Neural progenitor cell (in vitro differentiated cells): Measurements from ENCODE around the gene FBF1. TPM values are rescaled to one million over a fixed set of nuclear protein-coding genes. Genes with fewer than 3 reads are reported as not detected.

Source experiments
- DNase-seq: peaks from one replicate; pipeline ENCODE4 v3.0.0-alpha.2; 2016; ENCODE audit warnings: low spot score
- H2AFZ ChIP-seq: fragments of 200-600 bp; sonication (generic); replicated peaks from 2 replicates; pipeline ENCODE4 v1.6.1; 2016; ENCODE audit warnings: antibody characterized with exemption
- H3F3A ChIP-seq: fragments of 200-600 bp; sonication (generic); 2 replicates; pipeline ENCODE4 v1.6.1; 2016; ENCODE audit warnings: antibody characterized with exemption, low read depth
- H3K27ac ChIP-seq: fragments of 200-600 bp; sonication (generic); 2 replicates; pipeline ENCODE4 v1.5.1; 2016; ENCODE audit warnings: mild to moderate bottlenecking
- H3K27me3 ChIP-seq: fragments of 200-600 bp; sonication (generic); 2 replicates; pipeline ENCODE4 v1.6.1; 2016; ENCODE audit warnings: mild to moderate bottlenecking, moderate library complexity
- H3K36me3 ChIP-seq: fragments of 200-600 bp; sonication (generic); 2 replicates; pipeline ENCODE4 v1.5.1; 2016
- H3K4me1 ChIP-seq: fragments of 200-600 bp; sonication (generic); 2 replicates; pipeline ENCODE4 v1.6.1; 2016; ENCODE audit warnings: mixed run types
- H3K4me2 ChIP-seq: fragments of 200-600 bp; sonication (generic); 2 replicates; pipeline ENCODE4 v1.6.1; 2016
- H3K4me3 ChIP-seq: fragments of 200-600 bp; sonication (generic); 2 replicates; pipeline ENCODE4 v1.5.1; 2016
- H3K79me2 ChIP-seq: fragments of 200-600 bp; sonication (generic); 2 replicates; pipeline ENCODE4 v1.6.1; 2016; ENCODE audit warnings: low read depth
- H3K9ac ChIP-seq: fragments of 200-600 bp; sonication (generic); 2 replicates; pipeline ENCODE4 v1.6.1; 2016
- H3K9me3 ChIP-seq: fragments of 200-600 bp; sonication (generic); 2 replicates; pipeline ENCODE4 v1.5.1; 2016; ENCODE audit warnings: low read depth
- H4K20me1 ChIP-seq: fragments of 200-600 bp; sonication (generic); 2 replicates; pipeline ENCODE4 v1.6.1; 2016; ENCODE audit warnings: low read depth
- H3K27ac Mint-ChIP-seq: 3 replicates; pipeline ENCODE4 v1.8.0; 2021; ENCODE audit warnings: mixed read lengths
- H3K27me3 Mint-ChIP-seq: 2 replicates; pipeline ENCODE4 v1.8.0; 2022; ENCODE audit warnings: low read depth, mild to moderate bottlenecking, inconsistent platforms, moderate library complexity, mixed read lengths; ENCODE audit not compliant: insufficient read depth
- H3K36me3 Mint-ChIP-seq: 3 replicates; pipeline ENCODE4 v1.8.0; 2021; ENCODE audit warnings: mixed read lengths
- H3K4me1 Mint-ChIP-seq: 3 replicates; pipeline ENCODE4 v1.8.0; 2021; ENCODE audit warnings: mixed read lengths
- H3K4me3 Mint-ChIP-seq: 3 replicates; pipeline ENCODE4 v1.8.0; 2021; ENCODE audit warnings: mild to moderate bottlenecking, moderate library complexity, mixed read lengths
- H3K9me3 Mint-ChIP-seq: 3 replicates; pipeline ENCODE4 v1.8.0; 2020; ENCODE audit warnings: mixed read lengths
- EZH2 ChIP-seq: fragments of 200-600 bp; sonication (generic); IDR thresholded peaks from 2 replicates; pipeline ENCODE4 v1.6.1; 2017; ENCODE audit warnings: antibody characterized with exemption, mild to moderate bottlenecking, moderate library complexity
- EZH2phosphoT487 ChIP-seq: fragments of 200-600 bp; sonication (generic); IDR thresholded peaks from 2 replicates; pipeline ENCODE4 v1.6.1; 2017; ENCODE audit warnings: antibody characterized with exemption
- total RNA-seq: library from RNA; depleted of rRNA; stranded (reverse); fragments of >200 nt; gene quantifications from 2 replicates; pipeline ENCODE4 v1.2.3, GENCODE V29; 2015; ENCODE audit warnings: low replicate concordance
- TF ChIP-seq, protein P1 (sequence below): fragments of 200-600 bp; sonication (generic); IDR thresholded peaks from 2 replicates; pipeline ENCODE4 v1.5.1; 2017; ENCODE audit warnings: antibody characterized with exemption, mild to moderate bottlenecking

FBF1 gene
- total RNA-seq, 1 donor from 2014 or later = 11.2 TPM

DNA sequence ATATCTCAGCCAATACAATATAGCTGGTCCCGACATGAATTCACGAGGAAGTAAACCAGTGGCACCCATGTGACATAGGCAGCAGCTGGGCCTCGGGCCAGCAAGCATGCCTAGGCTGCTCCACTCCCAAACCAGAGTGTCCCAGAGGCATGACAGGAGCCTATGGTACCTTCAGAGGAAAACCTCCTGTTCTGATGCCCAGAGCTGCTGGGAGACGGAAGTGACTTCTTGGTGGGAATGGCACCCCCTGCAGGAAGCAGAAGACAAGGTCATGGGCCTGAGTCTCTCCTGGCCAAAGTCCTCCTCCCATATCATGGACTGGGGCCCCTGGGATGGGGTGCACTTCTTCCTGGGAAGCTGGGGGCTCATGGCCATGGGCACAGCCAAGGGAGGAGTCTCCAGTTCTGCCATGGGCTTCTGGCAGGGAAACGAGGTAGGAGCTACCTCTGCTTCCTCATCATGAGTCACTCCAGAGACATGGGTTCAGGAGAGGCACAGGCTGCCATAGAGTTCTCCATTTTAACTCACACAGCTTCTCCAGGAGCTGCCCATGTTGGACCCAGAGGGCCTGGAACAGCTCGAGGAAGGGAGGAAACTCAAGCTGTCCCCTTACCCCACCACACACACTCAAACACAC lies 13.4 kb downstream of the FBF1 start:
- no peak overlapping the region for H3K27ac Mint-ChIP-seq
- no peak overlapping the region for H3K4me3 Mint-ChIP-seq
- no peaks in the 10 kb centered on the region for H3K4me1 ChIP-seq
- H3K79me2 ChIP-seq = no peaks in the 10 kb centered on the region
- DNase-seq = peak; percentile 23
- no peak overlapping the region for H3K9ac ChIP-seq
- H3K27me3 Mint-ChIP-seq = peaks cover 2% of the 10 kb centered on the region
- no peaks in the 10 kb centered on the region for H3K9me3 ChIP-seq
- no peak overlapping the region for H3K4me3 ChIP-seq
- H3K36me3 ChIP-seq = no peaks in the 10 kb centered on the region
- no peak overlapping the region for H2AFZ ChIP-seq
- H3K27ac ChIP-seq = no peak overlapping the region
- no peaks in the 10 kb centered on the region for H3K9me3 Mint-ChIP-seq
- H3K27me3 ChIP-seq = no peaks in the 10 kb centered on the region
- TF ChIP-seq, protein P1, sequence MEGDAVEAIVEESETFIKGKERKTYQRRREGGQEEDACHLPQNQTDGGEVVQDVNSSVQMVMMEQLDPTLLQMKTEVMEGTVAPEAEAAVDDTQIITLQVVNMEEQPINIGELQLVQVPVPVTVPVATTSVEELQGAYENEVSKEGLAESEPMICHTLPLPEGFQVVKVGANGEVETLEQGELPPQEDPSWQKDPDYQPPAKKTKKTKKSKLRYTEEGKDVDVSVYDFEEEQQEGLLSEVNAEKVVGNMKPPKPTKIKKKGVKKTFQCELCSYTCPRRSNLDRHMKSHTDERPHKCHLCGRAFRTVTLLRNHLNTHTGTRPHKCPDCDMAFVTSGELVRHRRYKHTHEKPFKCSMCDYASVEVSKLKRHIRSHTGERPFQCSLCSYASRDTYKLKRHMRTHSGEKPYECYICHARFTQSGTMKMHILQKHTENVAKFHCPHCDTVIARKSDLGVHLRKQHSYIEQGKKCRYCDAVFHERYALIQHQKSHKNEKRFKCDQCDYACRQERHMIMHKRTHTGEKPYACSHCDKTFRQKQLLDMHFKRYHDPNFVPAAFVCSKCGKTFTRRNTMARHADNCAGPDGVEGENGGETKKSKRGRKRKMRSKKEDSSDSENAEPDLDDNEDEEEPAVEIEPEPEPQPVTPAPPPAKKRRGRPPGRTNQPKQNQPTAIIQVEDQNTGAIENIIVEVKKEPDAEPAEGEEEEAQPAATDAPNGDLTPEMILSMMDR = peak; percentile 50
- no peak for TF ChIP-seq EZH2phosphoT487
- H3F3A ChIP-seq = no peaks in the 10 kb centered on the region
- no peaks in the 10 kb centered on the region for H4K20me1 ChIP-seq
- H3K4me2 ChIP-seq = no peak overlapping the region
- peaks cover 6% of the 10 kb centered on the region for H3K36me3 Mint-ChIP-seq
- no peaks in the 10 kb centered on the region for H3K4me1 Mint-ChIP-seq

DNA sequence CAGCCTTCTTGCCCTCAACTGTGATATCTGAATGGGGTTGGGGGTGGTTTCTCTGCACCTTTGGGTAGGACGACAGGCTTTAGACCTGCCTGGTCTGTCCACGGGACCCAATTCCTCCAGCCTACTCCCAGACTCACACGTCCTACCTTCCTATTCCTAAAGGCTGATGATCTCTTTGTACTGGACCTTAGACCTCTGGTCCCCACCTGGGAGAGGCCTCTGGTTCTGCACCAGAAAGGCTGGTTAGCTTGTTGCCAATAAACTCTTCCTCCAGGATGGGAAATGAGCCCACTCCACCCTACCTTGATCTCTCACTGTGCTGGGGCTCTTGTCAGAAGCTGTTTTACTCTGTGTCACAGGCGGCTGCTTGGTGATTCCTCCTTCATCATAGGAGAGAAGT lies 14.4 kb downstream of the FBF1 start:
- no peak overlapping the region for H3K4me3 Mint-ChIP-seq
- Histone ChIP-seq H3K4me3 (no peak overlapping the region), H3K27me3 (no peaks in the 10 kb centered on the region), H3K27ac (no peak overlapping the region), H3K79me2 (no peaks in the 10 kb centered on the region), H2AFZ (no peak overlapping the region), H3K36me3 (no peaks in the 10 kb centered on the region), H4K20me1 (no peaks in the 10 kb centered on the region), H3K9ac (no peak overlapping the region), H3F3A (no peaks in the 10 kb centered on the region), H3K9me3 (no peaks in the 10 kb centered on the region), H3K4me2 (no peak overlapping the region), H3K4me1 (no peaks in the 10 kb centered on the region)
- no peak overlapping the region for H3K27ac Mint-ChIP-seq
- no peaks in the 10 kb centered on the region for H3K4me1 Mint-ChIP-seq
- no peaks in the 10 kb centered on the region for H3K9me3 Mint-ChIP-seq
- DNase-seq = no peak
- peaks cover 3% of the 10 kb centered on the region for H3K36me3 Mint-ChIP-seq
- TF ChIP-seq EZH2 = no peak
- TF ChIP-seq, protein P1 = no peak
- TF ChIP-seq EZH2phosphoT487 = no peak
- peaks cover 2% of the 10 kb centered on the region for H3K27me3 Mint-ChIP-seq

DNA sequence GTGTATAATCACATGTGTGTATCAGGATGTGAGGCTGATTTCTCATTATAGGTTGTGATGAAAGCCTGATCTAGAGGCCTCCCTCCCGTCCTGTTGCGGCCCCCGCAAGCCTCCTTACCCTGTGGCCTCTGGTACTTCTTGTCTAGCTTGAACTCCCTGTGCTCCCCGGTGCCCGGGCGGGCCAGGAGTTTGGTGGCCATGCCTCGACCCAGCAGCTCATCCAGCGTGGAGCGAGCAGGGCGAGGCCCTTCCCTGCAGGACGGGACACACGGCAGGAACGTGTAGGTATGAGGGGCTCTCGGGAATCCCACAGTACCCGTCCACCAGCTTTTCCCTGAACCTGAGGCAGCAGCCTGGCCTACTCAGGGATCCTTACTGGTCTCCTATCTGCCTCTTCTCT lies 14.9 kb downstream of the FBF1 start:
- Mint-ChIP-seq H3K9me3 (no peaks in the 10 kb centered on the region), H3K36me3 (peaks cover 3% of the 10 kb centered on the region), H3K4me3 (no peak overlapping the region), H3K4me1 (no peaks in the 10 kb centered on the region), H3K27ac (no peak overlapping the region), H3K27me3 (peaks cover 2% of the 10 kb centered on the region)
- H3K27me3 ChIP-seq = no peaks in the 10 kb centered on the region
- H3K4me3 ChIP-seq = no peak overlapping the region
- H3K4me1 ChIP-seq = no peaks in the 10 kb centered on the region
- H3K4me2 ChIP-seq = no peak overlapping the region
- H2AFZ ChIP-seq = no peak overlapping the region
- H3K9me3 ChIP-seq = no peaks in the 10 kb centered on the region
- no peaks in the 10 kb centered on the region for H3K79me2 ChIP-seq
- no peaks in the 10 kb centered on the region for H3F3A ChIP-seq
- no peak for DNase-seq
- no peaks in the 10 kb centered on the region for H3K36me3 ChIP-seq
- no peak overlapping the region for H3K27ac ChIP-seq
- no peaks in the 10 kb centered on the region for H4K20me1 ChIP-seq
- no peak for TF ChIP-seq EZH2
- TF ChIP-seq, protein P1 = no peak
- no peak for TF ChIP-seq EZH2phosphoT487
- no peak overlapping the region for H3K9ac ChIP-seq
